Measurements from ENCODE around the gene CNTNAP5. TPM values are rescaled to one million over a fixed set of nuclear protein-coding genes. Genes with fewer than 3 reads are reported as not detected.

CNTNAP5 gene
- total RNA-seq, 1 donor from 2014 or later, result not detected

GRCh38 chr2:124267794-124268193 lies 242.7 kb downstream of the CNTNAP5 start:
- H3K36me3 ChIP-seq (ENCODE audit: control insufficient read depth, insufficient read depth, low read length), result no peaks in the 10 kb centered on the region
- H3K4me3 ChIP-seq (ENCODE audit: low read depth, low read length), result no peak overlapping the region
- no peaks in the 10 kb centered on the region for H3K27me3 ChIP-seq (ENCODE audit: control insufficient read depth, insufficient read depth, low read length)
- TF ChIP-seq, protein P1, sequence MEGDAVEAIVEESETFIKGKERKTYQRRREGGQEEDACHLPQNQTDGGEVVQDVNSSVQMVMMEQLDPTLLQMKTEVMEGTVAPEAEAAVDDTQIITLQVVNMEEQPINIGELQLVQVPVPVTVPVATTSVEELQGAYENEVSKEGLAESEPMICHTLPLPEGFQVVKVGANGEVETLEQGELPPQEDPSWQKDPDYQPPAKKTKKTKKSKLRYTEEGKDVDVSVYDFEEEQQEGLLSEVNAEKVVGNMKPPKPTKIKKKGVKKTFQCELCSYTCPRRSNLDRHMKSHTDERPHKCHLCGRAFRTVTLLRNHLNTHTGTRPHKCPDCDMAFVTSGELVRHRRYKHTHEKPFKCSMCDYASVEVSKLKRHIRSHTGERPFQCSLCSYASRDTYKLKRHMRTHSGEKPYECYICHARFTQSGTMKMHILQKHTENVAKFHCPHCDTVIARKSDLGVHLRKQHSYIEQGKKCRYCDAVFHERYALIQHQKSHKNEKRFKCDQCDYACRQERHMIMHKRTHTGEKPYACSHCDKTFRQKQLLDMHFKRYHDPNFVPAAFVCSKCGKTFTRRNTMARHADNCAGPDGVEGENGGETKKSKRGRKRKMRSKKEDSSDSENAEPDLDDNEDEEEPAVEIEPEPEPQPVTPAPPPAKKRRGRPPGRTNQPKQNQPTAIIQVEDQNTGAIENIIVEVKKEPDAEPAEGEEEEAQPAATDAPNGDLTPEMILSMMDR (IDR thresholded peaks at IDR 0.05; ENCODE audit: insufficient read depth, low read length, poor library complexity, severe bottlenecking), result no peak
- no peak for DNase-seq (ENCODE audit: low read depth)

- Histone ChIP-seq H3K36me3 (ENCODE audit: control insufficient read depth, insufficient read depth, low read length) (no peaks in the 10 kb centered on the region), H3K27me3 (ENCODE audit: control insufficient read depth, insufficient read depth, low read length) (no peaks in the 10 kb centered on the region), H3K4me3 (ENCODE audit: low read depth, low read length) (no peak overlapping the region)
- DNase-seq (ENCODE audit: low read depth), result no peak
- TF ChIP-seq, protein P1 (IDR thresholded peaks at IDR 0.05; ENCODE audit: insufficient read depth, low read length, poor library complexity, severe bottlenecking), result no peak
Observed at GRCh38 chr2:124269348-124269747, 244.3 kb downstream of the CNTNAP5 start.

DNA sequence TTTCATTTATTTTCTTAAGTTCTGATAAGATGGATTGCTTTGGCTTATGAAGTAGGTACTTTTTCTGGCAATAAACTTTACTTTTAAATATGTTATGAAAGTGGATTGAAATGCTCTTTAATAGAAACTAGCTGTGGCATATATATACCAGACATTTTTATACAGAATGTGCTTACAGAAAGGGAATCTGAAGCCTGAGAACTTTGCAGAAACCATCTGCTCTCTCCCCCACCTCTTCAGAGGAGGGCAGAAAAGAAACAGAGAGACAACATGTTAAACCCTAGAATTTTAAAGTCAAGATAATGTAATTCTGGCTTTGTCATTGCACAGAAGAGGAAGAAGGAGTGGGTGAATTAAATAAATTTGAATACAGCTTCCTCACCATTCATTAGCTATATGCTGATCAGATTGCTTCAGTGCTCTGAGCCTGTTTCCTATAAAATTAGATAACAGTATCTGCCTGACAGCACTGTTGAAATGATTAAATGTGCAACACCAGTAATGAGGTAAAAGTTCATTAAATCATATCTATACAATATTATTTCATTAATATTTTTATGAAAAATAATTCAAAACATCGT lies 247.3 kb downstream of the CNTNAP5 start:
- Histone ChIP-seq H3K27me3 (ENCODE audit: control insufficient read depth, insufficient read depth, low read length) (no peaks in the 10 kb centered on the region), H3K36me3 (ENCODE audit: control insufficient read depth, insufficient read depth, low read length) (no peaks in the 10 kb centered on the region), H3K4me3 (ENCODE audit: low read depth, low read length) (no peak overlapping the region)
- DNase-seq (ENCODE audit: low read depth), result no peak
- TF ChIP-seq, protein P1 (IDR thresholded peaks at IDR 0.05; ENCODE audit: insufficient read depth, low read length, poor library complexity, severe bottlenecking), result no peak

- H3K4me3 ChIP-seq (ENCODE audit: low read depth, low read length), result no peak overlapping the region
- no peak for DNase-seq (ENCODE audit: low read depth)
- no peaks in the 10 kb centered on the region for H3K27me3 ChIP-seq (ENCODE audit: control insufficient read depth, insufficient read depth, low read length)
- no peaks in the 10 kb centered on the region for H3K36me3 ChIP-seq (ENCODE audit: control insufficient read depth, insufficient read depth, low read length)
- TF ChIP-seq, protein P1 (IDR thresholded peaks at IDR 0.05; ENCODE audit: insufficient read depth, low read length, poor library complexity, severe bottlenecking), result no peak
Observed at GRCh38 chr2:124281541-124281940, 256.5 kb downstream of the CNTNAP5 start.

DNA sequence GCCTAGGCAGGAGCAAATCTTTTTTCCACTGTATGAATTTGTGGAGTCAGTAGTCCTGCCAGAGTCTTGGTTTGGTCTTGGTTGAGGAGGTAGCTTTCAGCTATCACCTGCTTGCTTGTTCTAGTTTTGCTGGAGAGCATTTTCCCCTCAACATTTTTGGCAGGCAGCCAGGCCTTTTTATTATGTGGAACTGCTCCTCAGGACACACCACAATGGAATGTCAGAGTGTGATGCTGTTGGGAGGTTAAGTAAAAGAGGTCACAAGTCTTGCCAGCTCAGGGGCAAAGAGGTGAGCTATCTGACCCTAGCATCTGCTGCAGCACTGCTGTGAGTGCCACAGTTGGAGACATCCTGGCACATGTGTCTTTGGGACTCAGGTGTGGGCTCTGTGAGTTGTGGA lies 258.0 kb downstream of the CNTNAP5 start:
- H3K27me3 ChIP-seq (ENCODE audit: control insufficient read depth, insufficient read depth, low read length), result no peaks in the 10 kb centered on the region
- no peaks in the 10 kb centered on the region for H3K36me3 ChIP-seq (ENCODE audit: control insufficient read depth, insufficient read depth, low read length)
- TF ChIP-seq, protein P1 (IDR thresholded peaks at IDR 0.05; ENCODE audit: insufficient read depth, low read length, poor library complexity, severe bottlenecking), result no peak
- no peak overlapping the region for H3K4me3 ChIP-seq (ENCODE audit: low read depth, low read length)
- no peak for DNase-seq (ENCODE audit: low read depth)

Measured in kidney epithelial cell (primary cell).